Mucosa of descending colon (tissue), 3 donors: ENCODE data around the gene NKAIN2. TPM values are rescaled to one million over a fixed set of nuclear protein-coding genes. Genes with fewer than 3 reads are reported as not detected.
"Not testable (repeated sequence)": the region's sequence is repeated elsewhere in the genome, so short reads cannot be mapped to it uniquely, and the experiment has no call there.

Experiments used
- ATAC-seq: fragments of 200-7000 bp; cut with Tn5 transposase; one replicate; pipeline ENCODE4 v1.9.1; 2020; ENCODE audit warnings: mild to moderate bottlenecking, moderate library complexity
- DNase-seq, 3 donors: peaks; one replicate each; pipeline ENCODE4 v3.0.0-alpha.2; 2020
- H3K36me3 ChIP-seq: fragments of 200-600 bp; one replicate; pipeline ENCODE4 v1.8.0; 2021; ENCODE audit warnings: low read depth, mild to moderate bottlenecking
- H3K4me1 ChIP-seq: fragments of 200-600 bp; one replicate; pipeline ENCODE4 v1.8.0; 2021; ENCODE audit warnings: low read depth, mild to moderate bottlenecking
- H3K4me3 ChIP-seq: fragments of 200-600 bp; one replicate; pipeline ENCODE4 v1.8.0; 2021; ENCODE audit warnings: mild to moderate bottlenecking
- H3K9me3 ChIP-seq: fragments of 200-600 bp; one replicate; pipeline ENCODE4 v1.8.0; 2021; ENCODE audit warnings: mild to moderate bottlenecking
- intact Hi-C, 2 donors: fragments of 100-400 bp; cut with DNase I in 1 of 2; cut with micrococcal nuclease in 1 of 2; formaldehyde crosslinking; loops; one replicate each; pipeline versions ENCODE4 v1.11.0 to v1.11.1; 2022; cut with DNase I, micrococcal nuclease
- total RNA-seq, 3 donors: library from RNA; stranded (reverse); fragmentation: NEBNext Ultra II Directional in 2 of 3; extraction: Animal tissue kit (Norgen Biotek cat#: 25700) in 2 of 3; gene quantifications; one replicate each; pipeline versions ENCODE4 v1.2.1 to v1.2.4, GENCODE V29; 2021 to 2023
- TF ChIP-seq, protein P1 (sequence below): fragments of 200-600 bp; IDR thresholded peaks from one replicate; pipeline ENCODE4 v1.8.0; 2022; ENCODE audit warnings: antibody characterized with exemption, mild to moderate bottlenecking
- donor health status: DM: no; HTN: no; CAD: no; lungs with moderate emphysema.
- donor health status: DM: no; HTN: no; CAD: no.
- donor health status: DM: no; HTN: yes; CAD: no.

NKAIN2 gene
- total RNA-seq, 3 donors from 2014 or later = 0.34 to 4.7 (median 0.69) TPM

DNA sequence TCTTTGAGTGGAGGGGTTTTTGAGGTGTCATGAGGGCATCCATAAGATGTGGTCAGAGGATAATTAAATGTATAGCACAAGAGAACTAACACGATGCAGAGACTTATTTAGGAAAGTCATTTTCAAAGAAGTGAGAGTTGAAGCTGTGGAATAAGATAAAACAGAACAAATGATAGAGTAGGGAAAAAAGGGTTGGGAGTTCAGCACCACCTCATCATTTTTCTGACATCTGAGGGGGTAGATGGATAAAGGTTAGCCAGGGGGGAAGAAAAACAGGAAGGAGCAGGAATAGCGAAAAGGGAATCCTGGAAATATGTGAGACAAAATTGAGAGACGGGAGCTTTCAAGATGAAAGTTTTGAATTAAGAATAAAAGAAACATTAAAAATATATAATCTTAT lies 434.2 kb downstream of the NKAIN2 start:
- TF ChIP-seq, protein P1, sequence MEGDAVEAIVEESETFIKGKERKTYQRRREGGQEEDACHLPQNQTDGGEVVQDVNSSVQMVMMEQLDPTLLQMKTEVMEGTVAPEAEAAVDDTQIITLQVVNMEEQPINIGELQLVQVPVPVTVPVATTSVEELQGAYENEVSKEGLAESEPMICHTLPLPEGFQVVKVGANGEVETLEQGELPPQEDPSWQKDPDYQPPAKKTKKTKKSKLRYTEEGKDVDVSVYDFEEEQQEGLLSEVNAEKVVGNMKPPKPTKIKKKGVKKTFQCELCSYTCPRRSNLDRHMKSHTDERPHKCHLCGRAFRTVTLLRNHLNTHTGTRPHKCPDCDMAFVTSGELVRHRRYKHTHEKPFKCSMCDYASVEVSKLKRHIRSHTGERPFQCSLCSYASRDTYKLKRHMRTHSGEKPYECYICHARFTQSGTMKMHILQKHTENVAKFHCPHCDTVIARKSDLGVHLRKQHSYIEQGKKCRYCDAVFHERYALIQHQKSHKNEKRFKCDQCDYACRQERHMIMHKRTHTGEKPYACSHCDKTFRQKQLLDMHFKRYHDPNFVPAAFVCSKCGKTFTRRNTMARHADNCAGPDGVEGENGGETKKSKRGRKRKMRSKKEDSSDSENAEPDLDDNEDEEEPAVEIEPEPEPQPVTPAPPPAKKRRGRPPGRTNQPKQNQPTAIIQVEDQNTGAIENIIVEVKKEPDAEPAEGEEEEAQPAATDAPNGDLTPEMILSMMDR = no peak
- H3K4me3 ChIP-seq = no peak overlapping the region
- no peaks in the 10 kb centered on the region for H3K36me3 ChIP-seq
- no peak for ATAC-seq
- H3K4me1 ChIP-seq = no peaks in the 10 kb centered on the region
- no peak for DNase-seq
- H3K9me3 ChIP-seq = no peaks in the 10 kb centered on the region
- intact Hi-C loops = no loop called here

DNA sequence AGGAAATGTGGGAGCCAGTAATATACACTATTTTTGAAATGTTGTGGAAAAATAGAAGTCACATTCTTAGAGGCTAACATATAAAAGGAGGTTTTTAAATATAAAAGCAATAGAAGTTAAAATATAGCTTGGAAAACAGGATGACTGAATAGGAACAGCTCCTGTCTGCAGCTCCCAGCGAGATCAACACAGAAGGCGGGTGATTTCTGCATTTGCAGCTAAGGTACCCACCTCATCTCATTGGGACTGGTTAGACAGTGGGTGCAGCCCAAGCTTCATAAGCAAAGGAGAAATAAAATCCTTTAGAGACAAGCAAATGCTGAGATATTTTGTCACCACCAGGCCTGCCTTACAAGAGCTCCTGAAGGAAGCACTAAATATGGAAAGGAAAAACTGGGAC lies 434.7 kb downstream of the NKAIN2 start:
- H3K4me1 ChIP-seq, H3K36me3 ChIP-seq, H3K4me3 ChIP-seq, intact Hi-C loops, DNase-seq, ATAC-seq, H3K9me3 ChIP-seq: not testable (repeated sequence)

DNA sequence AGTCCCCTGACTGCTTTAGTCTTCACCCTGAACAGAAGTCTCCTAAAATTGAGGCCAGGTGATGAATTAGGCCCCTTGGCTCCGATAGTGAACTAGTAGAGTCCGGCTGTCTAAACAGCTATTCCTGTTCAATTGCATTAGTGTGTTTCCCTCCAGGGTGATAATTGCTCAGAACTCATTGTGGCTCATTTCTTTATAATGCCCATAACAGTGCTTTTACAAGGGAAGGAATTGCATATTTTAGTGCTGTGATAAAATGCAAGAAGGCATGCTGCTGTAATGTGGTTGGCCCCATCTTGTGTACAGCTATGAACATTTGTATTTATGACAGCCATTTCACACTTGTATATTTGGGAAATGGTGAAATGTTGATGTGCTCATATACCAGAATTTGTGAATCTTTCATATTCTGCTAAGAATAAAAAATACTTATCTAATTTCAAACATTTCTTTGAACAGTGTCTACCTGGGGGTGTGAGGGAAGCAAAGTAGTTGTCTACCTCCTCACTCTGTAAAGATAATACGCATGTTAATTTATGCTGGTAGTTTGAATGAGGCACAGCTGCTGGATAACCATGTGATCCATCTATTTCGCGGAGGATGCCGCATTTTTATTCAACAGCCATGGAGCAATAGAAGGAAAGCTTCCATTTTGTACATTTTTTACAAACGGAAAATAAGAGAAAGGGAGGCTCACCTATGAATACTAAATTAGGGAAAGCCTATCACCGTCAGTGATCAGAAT lies 451.4 kb downstream of the NKAIN2 start:
- H3K4me1 ChIP-seq = no peaks in the 10 kb centered on the region
- no peaks in the 10 kb centered on the region for H3K9me3 ChIP-seq
- no peak overlapping the region for H3K4me3 ChIP-seq
- H3K36me3 ChIP-seq = no peaks in the 10 kb centered on the region
- TF ChIP-seq, protein P1 = no peak
- DNase-seq (no peak), ATAC-seq (no peak)
- intact Hi-C loops = no loop called here

DNA sequence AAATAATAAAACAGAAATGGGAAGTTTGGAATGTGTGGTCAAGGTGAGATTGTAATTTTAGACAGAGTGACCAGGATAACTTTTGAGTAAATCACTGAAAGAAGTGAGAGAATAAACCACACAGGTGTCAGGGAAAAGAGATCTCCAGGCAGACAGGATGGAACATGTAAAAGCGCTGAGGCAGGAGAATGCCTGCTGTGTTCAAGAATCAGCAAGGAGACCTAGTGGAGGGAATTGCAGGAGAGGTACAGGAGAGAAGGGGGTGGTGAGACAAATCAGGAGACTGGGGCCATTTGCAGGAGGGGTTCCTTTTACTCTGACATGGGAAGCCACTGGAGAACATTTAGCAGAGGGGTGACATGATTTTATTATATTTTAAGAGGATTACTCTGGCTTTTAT lies 456.7 kb downstream of the NKAIN2 start:
- Histone ChIP-seq H3K9me3 (no peaks in the 10 kb centered on the region), H3K4me3 (no peak overlapping the region), H3K36me3 (no peaks in the 10 kb centered on the region), H3K4me1 (no peaks in the 10 kb centered on the region)
- TF ChIP-seq, protein P1 = no peak
- no peak for ATAC-seq
- intact Hi-C loops = loop anchor here in 1 of 2 donors (10.0 kb wide), 1 partner anchor 314 kb away; no protein-coding TSS in a partner anchor
- DNase-seq = no peak

DNA sequence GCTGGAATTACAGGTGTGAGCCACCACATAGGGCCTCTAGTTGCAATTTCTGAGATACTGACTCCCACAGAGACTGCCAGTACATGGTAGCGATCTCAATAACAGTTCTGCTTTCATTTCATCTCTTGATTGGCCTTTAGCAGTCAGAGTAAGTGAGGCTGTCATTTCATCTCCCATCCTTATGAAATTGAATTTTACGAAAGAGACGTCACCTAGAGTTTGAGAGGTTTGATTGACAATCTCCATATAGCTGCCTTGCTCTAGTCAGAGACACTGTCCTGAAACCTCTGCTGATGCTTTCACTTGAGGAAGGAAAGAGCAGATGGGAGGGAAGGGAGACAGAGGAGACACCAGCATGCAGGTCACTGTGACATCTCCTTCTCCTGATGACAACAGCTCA lies 466.1 kb downstream of the NKAIN2 start:
- no peak overlapping the region for H3K4me3 ChIP-seq
- TF ChIP-seq, protein P1 = no peak
- H3K36me3 ChIP-seq = no peaks in the 10 kb centered on the region
- DNase-seq (no peak), ATAC-seq (no peak)
- intact Hi-C loops = loop anchor here in 1 of 2 donors (10.0 kb wide), 1 partner anchor 305 kb away; no protein-coding TSS in a partner anchor
- no peaks in the 10 kb centered on the region for H3K9me3 ChIP-seq
- H3K4me1 ChIP-seq = no peaks in the 10 kb centered on the region

DNA sequence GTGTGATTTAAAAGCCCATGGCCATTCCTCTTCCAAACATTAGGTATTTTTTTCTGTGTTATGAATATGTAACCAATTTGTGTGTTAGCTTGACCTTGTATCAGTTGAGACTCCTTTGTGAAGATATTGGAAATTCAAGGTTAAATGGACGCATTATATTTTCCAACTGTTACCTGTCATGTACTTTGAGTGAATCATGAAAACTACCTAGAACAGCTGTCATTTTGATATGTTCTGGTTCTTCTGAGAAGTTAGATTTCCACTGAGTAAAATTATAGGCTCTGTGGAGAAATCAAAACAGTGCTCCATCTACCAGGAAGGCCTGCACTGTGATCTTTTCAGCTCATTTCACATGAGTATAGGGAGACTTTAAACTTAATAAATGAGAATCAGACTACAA lies 470.0 kb downstream of the NKAIN2 start:
- ATAC-seq (no peak), DNase-seq (no peak)
- Histone ChIP-seq H3K4me1 (no peaks in the 10 kb centered on the region), H3K4me3 (no peak overlapping the region), H3K36me3 (no peaks in the 10 kb centered on the region), H3K9me3 (no peaks in the 10 kb centered on the region)
- intact Hi-C loops = no loop called here
- TF ChIP-seq, protein P1 = no peak
